ENCODE results near the gene PLCL2.
A peak's percentile ranks its signal among the peaks of the same experiment; 100 is the strongest.

Gene PLCL2

DNA sequence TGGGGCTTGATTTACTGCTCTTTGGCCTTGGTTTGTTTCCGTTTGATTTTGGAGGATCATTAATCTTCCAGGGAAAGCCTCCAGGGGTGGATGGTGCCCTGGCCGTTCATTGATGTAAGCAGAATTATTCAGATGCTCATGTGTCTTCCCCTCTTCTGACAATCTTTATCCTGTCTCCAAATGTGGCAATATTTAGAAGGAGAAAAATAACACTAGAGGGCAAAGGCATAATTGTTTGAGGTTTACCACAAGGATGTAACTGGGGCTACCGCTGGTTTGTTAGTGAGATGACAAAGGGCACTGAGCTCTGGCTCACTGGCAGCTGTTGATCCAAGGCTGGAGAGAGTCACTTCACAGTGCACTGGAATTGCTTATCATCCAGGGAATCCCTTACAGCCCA is 18.2 kb upstream of the PLCL2 start:
- DNase-seq, result no peak

DNA sequence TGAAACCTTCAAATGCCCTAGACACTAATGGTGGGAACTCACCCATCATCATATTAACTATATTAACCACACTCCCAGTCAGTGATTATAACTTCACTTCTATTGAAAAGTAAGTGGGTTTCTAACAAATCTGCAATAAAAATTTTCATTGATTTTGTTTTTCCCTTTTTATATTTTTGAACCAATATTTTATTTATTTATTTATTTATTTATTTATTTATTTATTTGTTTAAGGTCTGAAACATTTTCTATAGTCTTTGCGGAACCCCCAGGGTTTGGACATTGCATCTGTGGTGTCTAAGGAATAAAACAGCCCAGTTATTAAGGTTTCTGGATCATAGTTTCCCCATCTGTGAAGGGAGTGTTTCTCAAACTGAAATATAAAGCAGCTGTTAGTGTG is 16.2 kb upstream of the PLCL2 start:
- DNase-seq, result no peak

DNA sequence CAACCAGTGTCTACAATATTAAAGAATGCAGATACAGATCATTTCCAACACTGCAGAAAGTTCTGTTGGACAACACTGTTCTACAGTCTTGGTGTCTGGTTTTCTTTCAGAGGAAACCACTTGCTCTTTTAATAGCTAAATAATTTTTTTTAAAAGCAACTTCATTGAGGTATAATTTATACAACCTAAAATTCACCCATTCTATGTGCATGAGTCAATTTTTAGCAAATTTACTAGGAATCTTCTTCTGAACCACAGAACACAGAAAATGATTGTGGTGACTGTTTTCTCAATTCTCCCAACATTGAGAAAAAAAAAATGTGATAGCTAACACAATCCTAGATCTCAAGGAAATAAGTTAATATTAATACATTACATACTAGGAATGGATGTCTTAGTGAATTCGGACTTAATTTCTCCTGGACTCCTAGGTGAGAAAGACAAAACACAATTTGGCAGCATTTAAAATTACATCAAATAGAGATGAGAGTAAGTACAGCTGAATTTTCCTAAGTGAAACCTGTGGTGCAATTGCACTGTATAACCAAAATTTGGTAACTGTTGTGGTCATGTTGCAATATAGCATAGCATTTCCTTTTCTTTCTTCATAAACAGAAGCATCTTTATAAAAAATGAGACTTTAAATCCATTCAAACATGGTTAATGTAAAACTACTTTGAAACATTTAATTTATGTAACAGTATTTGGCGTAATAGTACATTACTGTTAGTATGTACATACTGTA is 15.3 kb upstream of the PLCL2 start:
- no peak for DNase-seq

DNA sequence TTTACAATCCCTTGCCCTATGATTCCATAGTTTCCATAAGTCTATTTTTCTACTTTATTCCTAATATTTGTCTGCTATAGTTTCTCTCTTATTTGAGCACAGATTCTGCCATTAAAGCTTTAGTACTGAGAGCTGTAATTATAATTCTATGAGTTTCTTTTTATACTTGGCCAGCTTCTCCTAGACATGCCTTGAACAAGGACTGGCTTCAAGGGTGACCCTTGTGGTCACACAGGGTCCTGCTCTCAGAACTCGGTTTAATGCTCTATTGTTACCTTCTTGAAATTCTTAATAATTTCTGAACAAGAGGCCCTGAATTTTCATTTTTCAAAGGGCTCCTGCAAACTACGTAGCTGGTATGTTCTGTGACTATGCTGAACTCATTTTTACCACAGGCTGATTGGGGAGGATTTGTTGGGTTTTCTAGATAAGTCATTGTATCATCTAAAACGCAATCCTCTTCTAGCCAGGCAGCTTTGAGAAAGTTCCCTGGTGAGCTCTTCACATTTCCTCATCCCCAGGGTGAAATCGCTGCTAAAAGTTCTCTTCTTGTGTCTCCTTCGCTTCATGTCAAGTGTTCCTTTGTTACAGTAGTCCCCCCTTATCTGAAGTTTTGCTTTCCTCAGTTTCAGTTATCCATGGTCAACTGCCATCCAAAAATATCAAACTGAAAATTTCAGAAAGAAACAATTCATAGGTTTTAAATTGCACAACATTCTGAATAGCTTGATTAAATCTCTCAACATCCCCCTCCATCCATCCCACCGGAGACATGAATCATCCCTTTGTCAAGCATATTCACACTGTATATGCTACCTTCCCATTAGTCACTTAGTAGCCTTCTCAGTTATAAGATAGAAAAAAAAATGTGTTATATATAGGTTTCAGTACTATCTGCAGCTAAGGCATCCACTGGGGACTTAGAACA is 12.6 kb upstream of the PLCL2 start:
- DNase-seq, result no peak

DNA sequence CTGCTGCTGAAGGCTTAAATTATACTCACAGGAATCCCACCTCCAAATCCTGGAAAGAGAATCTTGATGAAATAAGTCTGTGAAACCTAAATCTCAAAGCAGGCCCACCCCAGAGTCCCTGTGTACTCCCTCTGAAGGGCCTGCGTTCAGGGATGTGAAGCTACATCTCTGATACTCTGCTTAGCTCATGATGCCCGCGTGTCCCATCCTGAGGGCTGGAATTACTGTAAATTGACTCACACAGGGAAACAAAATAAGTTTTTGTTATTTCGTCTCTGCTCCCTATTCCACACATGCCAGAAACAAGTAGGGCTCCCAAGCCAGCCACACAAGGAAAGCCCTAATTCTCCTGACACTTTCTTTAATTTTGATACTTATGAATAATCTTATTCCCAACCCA is 10.9 kb upstream of the PLCL2 start:
- DNase-seq, result no peak

DNA sequence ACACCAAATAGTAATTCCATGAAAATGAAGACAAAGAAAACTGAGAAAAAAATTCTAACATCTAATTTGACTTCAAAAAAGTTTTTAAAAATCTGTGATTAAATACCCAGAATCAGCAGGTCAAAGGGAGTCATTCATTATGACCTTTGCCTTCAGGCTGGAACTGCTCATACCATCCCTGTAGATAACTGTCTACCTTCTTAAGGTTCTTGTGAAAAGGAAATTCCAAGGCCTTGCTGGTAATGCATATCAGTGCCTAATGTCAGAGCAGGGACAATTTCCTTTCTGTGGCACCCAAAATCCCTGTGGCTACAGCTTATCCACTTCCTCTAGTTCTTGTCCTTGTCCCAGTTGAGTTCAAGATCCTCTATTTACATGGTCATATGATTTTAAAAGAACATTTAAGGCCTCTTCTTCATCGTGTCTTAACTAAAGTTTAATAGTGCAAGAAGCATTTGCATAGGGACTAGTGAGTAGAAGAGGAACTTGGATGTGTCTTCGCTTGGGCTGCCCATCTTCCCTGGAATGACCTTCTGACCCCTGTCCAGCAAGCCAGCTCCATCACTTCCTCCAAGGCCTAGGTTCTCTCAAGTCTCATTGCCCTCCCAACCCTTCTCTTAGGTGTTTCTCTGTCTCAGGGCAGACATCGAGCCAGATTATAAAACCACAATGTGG is 8.7 kb upstream of the PLCL2 start:
- DNase-seq, result no peak

DNA sequence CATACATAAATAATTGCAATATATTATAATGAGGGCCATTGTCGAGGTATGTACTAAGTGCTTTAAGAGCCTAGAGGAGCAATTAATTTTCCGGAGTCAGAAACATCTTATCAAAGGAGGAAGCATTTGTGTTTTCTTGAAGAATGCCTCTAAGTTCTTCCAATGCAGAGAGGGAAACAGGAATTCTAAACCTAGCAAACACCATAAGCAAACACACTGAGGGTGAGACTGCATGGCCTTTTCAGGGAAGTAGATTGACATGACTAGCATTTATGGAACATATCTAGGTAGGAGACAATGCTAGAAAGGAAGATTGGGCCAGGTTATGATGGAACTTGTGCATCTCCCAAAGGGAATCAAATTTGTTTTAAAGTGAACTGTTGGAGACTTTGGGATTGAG is 7.2 kb upstream of the PLCL2 start:
- no peak for DNase-seq

DNA sequence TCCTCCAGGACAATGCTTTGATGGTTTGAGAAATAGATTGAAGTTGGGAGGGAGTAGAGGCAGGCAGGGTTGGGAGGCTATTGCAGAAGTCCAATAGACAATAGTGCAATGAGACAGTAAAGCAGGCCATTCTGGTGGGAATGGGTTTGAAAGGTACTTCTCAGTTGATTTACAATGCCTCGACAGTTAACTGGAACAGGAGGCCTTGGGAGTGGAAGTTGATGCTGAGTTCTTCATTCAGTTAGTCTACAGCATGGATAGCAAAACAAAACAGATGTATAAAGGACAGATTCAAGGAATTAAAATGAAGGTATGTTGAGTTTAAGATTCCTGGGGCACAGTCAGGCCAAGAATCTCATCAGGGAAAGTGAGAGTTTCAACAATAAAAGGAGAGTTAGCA is 6.8 kb upstream of the PLCL2 start:
- DNase-seq, result no peak

DNA sequence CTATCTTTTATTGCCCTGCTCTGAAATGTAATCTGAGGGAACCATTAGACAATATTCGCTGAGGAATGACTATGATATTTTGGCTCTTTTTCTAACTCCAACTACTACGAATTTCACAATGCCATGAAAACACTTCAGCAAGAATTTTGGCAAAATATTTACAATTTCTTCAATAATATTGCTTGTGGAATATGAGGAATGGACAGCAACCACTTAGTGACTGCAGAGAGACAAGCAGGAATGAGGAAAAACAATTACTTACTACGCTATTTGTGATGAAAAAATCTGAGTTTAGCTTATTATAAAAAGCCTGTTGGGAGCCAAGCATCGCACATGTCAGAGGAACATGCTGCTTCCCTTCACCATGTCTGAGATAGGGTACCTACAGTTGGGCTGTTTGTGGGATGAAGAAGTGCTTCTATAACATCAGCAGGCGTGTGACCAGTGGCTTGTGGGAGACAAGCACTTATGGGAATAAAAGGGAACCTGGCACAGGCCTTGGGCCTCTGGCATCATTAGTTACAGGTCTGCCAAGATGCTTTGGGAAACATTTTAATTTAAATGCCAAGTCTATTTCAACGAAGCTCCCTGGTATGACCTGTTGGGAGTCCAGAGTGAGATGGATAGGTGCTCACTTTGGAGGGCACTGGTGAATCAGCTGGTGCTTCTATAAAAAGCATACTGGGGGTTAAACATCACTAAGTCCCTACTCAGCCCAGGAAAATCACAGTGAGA is 2.7 kb upstream of the PLCL2 start:
- DNase-seq, result no peak

DNA sequence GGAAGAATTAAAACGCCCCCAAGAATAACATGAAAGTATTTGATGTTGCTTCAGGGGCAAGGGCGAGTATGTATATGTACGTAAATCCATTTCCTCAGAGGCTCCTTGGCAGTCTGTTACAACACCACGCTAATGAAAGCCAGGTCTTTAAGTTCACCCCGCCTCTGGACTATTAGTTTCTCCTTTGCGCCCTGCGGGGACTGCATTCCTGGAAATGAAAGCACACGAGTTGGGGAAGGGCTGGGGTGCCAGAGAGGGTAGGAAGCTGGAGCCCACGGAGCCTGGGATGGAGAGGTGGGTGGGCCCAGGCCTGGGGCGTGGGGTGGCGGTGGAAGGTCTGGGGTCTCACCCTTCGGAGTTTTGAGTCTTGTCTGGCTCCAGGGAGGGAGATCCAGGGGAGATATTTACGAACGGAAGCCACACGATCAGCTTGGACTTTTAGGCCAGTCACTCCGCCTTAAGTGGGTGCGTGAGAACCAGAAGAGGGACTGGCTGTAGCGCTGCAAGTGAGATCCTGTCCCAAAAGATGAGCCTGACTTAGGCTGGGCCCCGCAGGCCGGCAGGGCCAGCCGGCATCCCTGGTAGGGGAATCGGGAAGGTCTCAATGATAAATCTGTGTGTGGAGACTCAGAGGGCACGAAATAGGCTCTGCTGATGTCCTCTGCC is 1.6 kb upstream of the PLCL2 start:
- DNase-seq, result no peak

DNA sequence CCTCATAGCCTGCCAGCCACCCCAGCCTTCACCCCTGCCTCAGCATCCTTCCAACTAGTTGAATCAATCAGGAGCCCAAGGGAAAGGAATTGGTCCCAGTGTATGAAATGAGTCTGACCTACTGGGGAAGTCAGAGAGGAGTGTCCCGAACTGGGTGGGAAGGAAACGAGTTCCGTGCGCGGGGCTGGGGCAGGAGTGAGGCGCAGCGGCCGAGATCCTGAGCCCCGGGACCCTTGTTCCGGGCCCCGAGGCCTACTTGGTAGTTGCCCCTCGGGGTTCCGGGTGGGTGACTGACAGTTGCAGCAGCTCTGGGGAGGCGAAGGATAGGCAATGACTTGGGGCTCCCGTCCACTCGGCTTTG is 1.1 kb upstream of the PLCL2 start:
- no peak for DNase-seq

DNA sequence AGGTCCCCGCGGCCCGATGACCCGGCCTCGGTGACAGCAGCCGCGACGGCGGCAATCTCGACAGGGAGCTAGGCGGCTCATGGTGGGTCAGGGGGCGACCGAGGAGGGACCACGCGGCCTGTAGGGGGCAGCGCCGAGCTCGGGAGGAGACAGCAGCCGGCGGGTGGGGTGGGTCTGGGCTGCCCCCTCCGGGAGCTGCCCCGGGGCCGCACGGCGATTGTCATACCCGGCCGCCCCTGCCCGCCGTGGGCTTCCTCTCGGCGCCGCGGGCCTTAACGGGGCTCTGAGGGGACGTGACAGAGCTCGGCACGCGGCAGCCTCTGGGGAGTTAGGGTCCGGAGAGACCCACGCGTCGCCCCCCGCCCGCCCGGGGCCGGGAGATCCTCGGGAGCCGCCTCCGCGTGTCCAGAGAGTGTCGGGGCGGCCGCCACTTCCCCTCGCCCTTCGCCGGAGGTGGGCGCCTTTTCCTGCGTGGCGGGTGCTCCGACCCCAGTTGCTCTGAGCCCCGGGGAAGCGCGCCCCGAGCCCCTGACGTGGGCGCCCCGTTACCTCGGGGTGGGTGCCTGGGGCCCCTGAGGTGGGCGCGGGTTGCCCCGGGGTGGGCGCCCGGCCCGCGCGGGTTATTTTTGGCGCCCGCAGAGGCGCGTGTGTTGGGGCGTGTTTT is 539 bp upstream of the PLCL2 start:
- DNase-seq, result no peak

DNA sequence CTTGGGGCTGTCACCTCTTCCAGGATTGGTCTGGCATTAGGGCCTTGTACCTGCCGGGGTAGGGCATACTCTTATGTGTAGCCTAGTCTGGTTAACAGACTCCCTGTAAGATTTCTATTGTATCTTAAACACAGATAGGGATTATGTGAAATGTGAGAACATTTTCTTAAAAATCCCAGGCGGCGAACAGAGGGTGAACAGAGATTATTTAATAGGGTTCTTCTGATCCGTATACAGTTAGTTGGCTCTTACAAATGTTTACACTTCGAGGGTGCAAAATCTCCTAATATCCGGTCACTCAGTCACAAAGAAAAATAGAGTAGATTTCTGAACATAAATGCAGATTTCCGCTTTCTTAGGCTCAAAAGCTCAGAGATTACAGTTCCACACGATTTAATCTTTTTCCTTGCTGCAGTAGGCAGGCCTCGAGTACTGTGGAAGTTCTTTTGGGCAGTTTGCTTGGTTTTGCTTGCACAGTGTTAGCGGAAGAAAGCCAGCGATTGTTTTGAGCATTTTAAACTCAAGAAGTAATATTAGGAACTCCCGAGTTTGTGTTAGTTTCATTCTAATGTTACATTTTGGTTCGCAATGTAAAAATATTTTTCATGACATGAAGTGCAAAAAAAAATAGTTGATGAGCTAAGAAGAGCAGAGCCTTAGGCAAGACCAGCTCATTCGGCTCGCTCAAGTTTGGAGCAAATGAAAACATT is 993 bp downstream of the PLCL2 start:
- no peak for DNase-seq

DNA sequence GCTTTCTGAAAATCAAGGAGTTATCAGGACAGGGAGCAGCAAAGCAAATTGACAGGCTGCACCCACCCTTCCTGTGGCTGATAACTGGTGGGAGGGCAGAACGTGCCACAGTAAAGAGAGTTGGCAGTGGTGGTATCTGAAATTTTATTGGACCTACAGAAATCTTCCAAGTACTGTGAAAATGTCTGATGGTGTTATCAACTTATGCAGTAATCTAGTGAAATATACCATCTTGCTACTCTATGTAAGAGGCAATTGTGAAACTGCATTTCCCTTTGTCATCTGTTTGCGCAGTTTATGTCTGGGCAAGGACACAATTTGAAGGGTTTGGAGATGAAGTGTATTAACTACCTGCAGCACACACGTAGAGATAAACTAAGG is 1.5 kb downstream of the PLCL2 start:
- DNase-seq, result no peak

DNA sequence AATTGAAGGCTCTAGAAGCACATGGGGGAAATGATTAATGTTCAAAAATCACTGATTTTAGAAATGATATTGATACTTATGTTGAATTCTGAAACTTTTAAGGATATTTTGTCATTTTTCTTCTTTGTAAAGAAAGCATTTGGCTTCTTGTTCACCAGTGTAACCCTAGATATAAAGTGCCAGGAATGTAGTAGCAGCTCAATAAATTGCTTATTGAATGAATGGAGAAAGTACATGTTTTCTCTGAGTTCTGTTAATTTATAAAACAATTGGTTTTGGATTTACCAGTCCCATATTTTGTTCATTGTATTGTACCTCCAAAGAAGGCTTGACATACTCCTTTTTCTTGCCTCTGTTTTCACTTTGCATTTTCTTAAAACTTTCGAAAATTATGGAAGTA is 2.4 kb downstream of the PLCL2 start:
- DNase-seq, result no peak

DNA sequence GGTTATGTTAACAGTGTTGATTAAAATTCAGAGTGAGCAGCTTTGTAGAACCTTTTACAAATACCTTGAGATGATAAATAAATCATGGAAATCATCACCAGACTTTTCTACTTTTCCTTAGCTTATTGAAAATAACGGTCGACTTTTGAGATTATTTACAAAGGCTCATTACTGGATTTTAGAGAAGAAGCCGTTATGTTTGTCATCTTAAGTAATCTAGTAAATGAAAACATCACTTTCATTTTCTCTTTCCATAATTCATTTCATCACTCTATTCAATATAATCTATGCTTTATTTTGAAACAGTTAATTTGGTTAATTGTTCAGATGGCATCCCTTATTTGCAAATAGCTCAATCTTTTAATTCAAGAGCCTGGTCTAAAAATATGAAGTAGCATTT is 3.6 kb downstream of the PLCL2 start:
- no peak for DNase-seq

DNA sequence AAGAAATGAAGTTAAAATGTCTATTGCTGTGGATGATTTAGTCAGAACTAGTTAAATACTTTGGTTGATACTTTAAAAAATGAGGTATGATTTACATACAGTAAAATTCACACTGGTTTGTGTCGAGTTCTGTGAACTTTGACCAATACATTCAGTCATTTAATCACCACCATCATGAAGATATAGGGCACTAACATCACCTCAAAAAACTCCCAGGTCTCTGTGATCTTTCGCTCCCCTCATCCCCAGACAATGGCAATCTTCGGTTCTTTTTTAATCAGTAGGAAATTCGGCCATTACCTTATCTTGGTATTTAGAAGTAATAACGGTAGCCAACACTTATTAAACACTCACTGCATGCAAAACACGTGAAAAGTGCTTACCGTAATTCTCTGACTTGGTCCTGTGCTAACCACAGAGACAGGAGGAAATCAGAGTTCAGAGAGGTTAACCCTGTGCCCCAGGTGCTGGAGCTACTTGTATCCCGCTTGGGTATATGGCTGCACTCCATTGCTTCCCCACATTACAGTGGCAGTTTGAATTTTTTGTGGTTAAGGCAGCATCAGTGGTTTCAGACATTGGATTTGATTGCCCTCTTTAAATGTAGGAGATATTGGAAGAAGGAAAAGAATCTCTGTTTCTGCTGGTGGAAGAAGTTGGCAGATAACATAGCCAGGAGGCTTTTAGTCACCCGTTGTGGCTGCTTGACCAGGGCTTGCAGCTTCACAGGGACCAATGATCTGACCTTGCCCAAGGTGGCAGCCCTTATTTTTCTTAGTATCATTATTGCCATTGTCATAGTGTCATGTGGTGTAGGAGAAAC is 4.2 kb downstream of the PLCL2 start:
- no peak for DNase-seq

DNA sequence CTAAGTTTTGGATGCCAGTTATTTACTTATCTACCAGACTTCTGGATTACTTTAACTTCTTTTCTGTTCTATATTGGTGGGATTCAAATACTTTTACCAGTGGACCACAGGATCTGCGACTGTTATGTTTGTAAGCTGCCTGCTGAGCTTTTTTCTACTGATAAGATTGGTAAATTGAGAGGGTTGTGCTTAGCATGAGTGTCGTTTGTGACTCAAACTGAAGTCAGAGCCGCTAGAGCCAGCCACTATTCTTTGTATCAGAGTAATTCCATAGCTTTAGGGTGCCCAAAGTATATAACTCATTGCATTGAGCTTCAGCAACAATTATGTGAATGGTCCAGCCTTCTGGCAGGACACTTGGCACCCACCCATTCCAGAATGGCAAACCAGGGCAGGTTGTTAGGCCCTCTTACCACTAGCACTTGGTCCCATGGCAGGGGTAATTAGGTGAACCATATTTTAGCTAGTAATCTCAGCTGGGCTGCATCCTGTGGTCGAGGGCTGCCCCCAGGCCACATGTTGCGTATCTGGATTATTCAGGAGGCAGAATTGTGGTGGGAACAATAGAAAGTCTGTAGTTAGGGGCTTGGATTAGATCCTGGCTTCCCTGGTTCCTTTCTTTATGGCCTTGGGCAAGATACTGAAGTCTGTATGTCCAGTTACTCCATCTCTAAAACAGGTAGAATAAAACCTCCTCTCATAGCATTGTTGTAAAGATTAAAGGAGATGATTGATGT is 6.0 kb downstream of the PLCL2 start:
- DNase-seq, result no peak

DNA sequence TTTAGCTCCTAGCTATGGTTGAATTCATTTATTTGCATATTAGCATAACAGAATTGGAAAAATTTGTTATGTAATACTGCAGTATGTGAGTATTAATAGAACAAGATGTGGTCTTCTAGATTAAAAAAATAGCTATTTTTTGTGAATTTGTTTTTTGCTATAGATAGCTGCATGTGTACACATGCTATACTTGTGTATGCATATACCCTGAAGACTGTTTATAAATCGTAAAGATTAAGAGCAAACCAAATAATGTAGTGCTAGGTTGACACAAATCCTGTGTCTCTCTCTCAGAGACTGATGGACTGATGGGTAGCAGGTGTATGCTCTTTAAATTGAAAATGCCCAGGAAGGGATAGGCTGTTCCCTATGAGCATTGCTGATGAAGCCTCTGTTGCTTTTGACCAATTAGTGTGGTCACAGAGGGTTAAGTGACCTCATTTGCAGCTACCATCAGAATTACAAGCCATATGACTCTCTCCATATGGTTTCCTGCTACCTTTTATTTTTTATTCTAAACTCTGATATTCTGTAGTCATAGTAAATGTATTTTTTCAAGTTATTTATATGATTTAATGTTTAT is 9.0 kb downstream of the PLCL2 start:
- DNase-seq, result peak; percentile 8

Data from NCI-H1105 treated with DMSO at 0.1 percent for 48 hours (cell line).